Calu3 (cell line): ENCODE measurements around the gene PPP1R12B. TPM values are rescaled to one million over a fixed set of nuclear protein-coding genes. Genes with fewer than 3 reads are reported as not detected.
A peak's percentile ranks its signal among the peaks of the same experiment; 100 is the strongest.
"Not testable (repeated sequence)": the region's sequence is repeated elsewhere in the genome, so short reads cannot be mapped to it uniquely, and the experiment has no call there.

ENCODE experiments used
- BruUV-seq: library from RNA; stranded (reverse); fragments of 400-500 nt; replicated peaks from 2 replicates; lab custom pipeline; 2021; lab: Mats Ljungman, UMichigan
- CTCF ChIA-PET: fragments of 300-600 bp; sonication (Branson Sonifier 250); formaldehyde crosslinking; loops from one replicate; lab custom pipeline; 2022; ENCODE audit warnings: antibody characterized with exemption; lab: Charles Lee
- DNase-seq: peaks from one replicate; pipeline ENCODE4 v3.0.0; 2022
- H3K27ac Mint-ChIP-seq: one replicate; pipeline ENCODE4 v1.8.0; 2022; ENCODE audit warnings: mixed read lengths; ENCODE audit not compliant: unreplicated experiment
- H3K27me3 Mint-ChIP-seq: one replicate; pipeline ENCODE4 v1.8.0; 2022; ENCODE audit warnings: mixed read lengths; ENCODE audit not compliant: unreplicated experiment
- H3K36me3 Mint-ChIP-seq: one replicate; pipeline ENCODE4 v1.8.0; 2022; ENCODE audit warnings: mild to moderate bottlenecking, moderate library complexity, mixed read lengths; ENCODE audit not compliant: insufficient read depth, unreplicated experiment
- H3K4me1 Mint-ChIP-seq: one replicate; pipeline ENCODE4 v1.8.0; 2022; ENCODE audit warnings: mild to moderate bottlenecking, low read depth, mixed read lengths; ENCODE audit not compliant: unreplicated experiment
- H3K4me3 Mint-ChIP-seq: one replicate; pipeline ENCODE4 v1.8.0; 2022; ENCODE audit warnings: mild to moderate bottlenecking, low read depth, moderate library complexity, mixed read lengths; ENCODE audit not compliant: unreplicated experiment
- H3K9me3 Mint-ChIP-seq: one replicate; pipeline ENCODE4 v1.8.0; 2022; ENCODE audit warnings: low read depth, mixed read lengths; ENCODE audit not compliant: unreplicated experiment
- intact Hi-C: fragments of 100-400 bp; cut with micrococcal nuclease; formaldehyde crosslinking; loops from one replicate; pipeline ENCODE4 v1.10.0; 2022; ENCODE audit not compliant: unreplicated experiment
- total RNA-seq: library from RNA; stranded (reverse); gene quantifications from 2 replicates; pipeline ENCODE4 v1.2.3, GENCODE V29; 2022
- TF ChIP-seq, protein P1 (sequence below): fragments of 200-600 bp; IDR thresholded peaks from one replicate; pipeline ENCODE4 v1.8.0; 2022; ENCODE audit warnings: antibody characterized with exemption; ENCODE audit not compliant: unreplicated experiment

PPP1R12B gene
- total RNA-seq, 1 experiment from 2014 or later: 31.8 TPM

DNA sequence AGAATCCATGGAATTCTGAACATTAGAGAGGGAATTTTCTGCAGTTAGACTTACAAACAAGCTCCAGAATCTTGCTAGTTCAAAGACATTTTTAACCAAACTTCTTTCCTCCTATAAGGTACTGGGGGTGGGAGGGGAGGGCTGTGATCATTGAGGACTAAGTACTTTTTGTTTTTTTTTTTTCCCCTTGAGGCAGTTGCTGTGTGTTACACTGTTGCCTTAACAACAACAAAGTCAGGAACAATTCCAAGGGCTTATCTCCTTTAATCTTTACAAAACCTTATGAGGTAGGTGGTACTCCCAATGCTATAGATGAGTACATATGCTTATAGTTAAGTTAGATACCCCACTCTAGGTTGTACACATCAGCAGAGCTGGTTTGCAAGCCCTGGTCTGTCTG is 62.9 kb downstream of the PPP1R12B start:
- no peaks in the 10 kb centered on the region for H3K36me3 Mint-ChIP-seq
- no peak overlapping the region for H3K4me3 Mint-ChIP-seq
- no peaks in the 10 kb centered on the region for H3K9me3 Mint-ChIP-seq
- no peaks in the 10 kb centered on the region for H3K27me3 Mint-ChIP-seq
- CTCF ChIA-PET: no interaction called here
- intact Hi-C loops: loop anchor here (5.0 kb wide), 1 partner anchor 911 kb away; no protein-coding TSS in a partner anchor
- no peak overlapping the region for H3K27ac Mint-ChIP-seq
- peaks cover 15% of the 10 kb centered on the region for H3K4me1 Mint-ChIP-seq
- DNase-seq: no peak
- TF ChIP-seq, protein P1, sequence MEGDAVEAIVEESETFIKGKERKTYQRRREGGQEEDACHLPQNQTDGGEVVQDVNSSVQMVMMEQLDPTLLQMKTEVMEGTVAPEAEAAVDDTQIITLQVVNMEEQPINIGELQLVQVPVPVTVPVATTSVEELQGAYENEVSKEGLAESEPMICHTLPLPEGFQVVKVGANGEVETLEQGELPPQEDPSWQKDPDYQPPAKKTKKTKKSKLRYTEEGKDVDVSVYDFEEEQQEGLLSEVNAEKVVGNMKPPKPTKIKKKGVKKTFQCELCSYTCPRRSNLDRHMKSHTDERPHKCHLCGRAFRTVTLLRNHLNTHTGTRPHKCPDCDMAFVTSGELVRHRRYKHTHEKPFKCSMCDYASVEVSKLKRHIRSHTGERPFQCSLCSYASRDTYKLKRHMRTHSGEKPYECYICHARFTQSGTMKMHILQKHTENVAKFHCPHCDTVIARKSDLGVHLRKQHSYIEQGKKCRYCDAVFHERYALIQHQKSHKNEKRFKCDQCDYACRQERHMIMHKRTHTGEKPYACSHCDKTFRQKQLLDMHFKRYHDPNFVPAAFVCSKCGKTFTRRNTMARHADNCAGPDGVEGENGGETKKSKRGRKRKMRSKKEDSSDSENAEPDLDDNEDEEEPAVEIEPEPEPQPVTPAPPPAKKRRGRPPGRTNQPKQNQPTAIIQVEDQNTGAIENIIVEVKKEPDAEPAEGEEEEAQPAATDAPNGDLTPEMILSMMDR: no peak
- no TSS peak for BruUV-seq

DNA sequence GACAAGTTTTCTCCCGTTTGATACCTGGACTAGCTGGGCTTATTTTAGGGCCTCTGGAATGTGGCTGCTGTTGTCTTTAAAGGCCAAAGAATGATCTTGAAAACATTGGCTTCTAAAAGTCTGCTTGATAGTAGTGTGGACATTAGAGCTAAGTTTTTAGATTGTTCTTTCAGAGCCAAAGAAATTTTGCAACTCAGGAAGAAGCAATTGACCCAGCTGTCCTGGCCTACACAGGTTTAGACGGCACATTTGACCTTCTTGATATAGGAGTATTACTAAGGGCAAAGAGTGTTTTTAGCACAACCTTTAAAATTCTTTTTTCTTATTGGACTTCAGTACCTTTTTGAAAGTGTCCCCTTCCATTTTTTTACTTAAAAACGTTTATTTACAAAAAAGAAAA is 63.9 kb downstream of the PPP1R12B start:
- peaks cover 15% of the 10 kb centered on the region for H3K4me1 Mint-ChIP-seq
- BruUV-seq, H3K4me3 Mint-ChIP-seq, H3K27ac Mint-ChIP-seq, CTCF ChIA-PET, H3K27me3 Mint-ChIP-seq, DNase-seq, H3K36me3 Mint-ChIP-seq, H3K9me3 Mint-ChIP-seq: not testable (repeated sequence)
- intact Hi-C loops: loop anchor here (5.0 kb wide), 1 partner anchor 910 kb away; no protein-coding TSS in a partner anchor

DNA sequence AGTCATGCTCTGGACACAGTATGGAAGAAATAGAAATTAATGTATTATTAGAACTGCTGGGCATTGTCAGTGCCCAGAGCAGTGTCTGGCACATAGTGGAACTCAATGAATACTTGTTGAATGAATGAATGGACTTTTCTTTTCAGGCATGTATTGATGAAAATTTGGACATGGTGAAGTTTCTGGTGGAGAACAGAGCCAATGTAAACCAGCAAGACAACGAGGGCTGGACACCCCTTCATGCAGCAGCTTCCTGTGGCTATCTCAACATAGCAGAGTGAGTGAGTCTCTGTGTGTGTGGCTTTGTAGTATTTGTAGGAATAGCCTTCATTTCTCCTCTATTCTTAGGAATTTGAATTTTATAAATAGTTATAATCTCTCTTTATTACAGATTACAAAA is 68.1 kb downstream of the PPP1R12B start:
- CTCF ChIA-PET: no interaction called here
- no peak for DNase-seq
- Mint-ChIP-seq H3K4me3 (no peak overlapping the region), H3K27ac (no peak overlapping the region), H3K27me3 (no peaks in the 10 kb centered on the region), H3K4me1 (peaks cover 19% of the 10 kb centered on the region), H3K9me3 (no peaks in the 10 kb centered on the region), H3K36me3 (no peaks in the 10 kb centered on the region)
- BruUV-seq: no TSS peak
- intact Hi-C loops: no loop called here
- TF ChIP-seq, protein P1: no peak

- H3K9me3 Mint-ChIP-seq, DNase-seq, H3K4me3 Mint-ChIP-seq, H3K27ac Mint-ChIP-seq, intact Hi-C loops, BruUV-seq, H3K27me3 Mint-ChIP-seq, CTCF ChIA-PET, H3K36me3 Mint-ChIP-seq: not testable (repeated sequence)
- peaks cover 19% of the 10 kb centered on the region for H3K4me1 Mint-ChIP-seq
Observed at GRCh38 chr1:202417141-202417540, 68.6 kb downstream of the PPP1R12B start.

DNA sequence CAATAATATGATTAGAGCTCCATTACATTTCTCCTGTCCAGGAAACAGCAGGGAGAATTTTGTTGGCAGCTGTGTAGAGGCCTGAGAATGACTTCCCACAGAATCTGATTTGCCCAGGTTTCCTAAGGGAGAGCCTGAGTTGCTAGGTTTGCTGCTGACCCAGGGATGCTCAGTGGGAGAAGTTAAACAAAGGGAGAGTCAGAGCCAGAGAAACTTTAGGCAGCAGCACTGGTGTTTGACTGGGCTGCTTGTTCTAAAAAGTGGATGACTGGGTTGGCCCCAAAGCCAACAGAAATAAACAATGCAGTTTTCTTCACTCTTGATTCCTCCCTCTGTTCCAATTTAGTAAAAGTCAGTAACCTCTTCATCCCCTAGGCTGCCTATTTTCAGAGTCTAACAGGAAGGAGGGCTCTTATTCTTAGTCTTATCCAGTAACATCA is 69.3 kb downstream of the PPP1R12B start:
- intact Hi-C loops, CTCF ChIA-PET, DNase-seq, H3K9me3 Mint-ChIP-seq, H3K4me3 Mint-ChIP-seq, H3K36me3 Mint-ChIP-seq, H3K27ac Mint-ChIP-seq, BruUV-seq, H3K27me3 Mint-ChIP-seq: not testable (repeated sequence)
- peaks cover 19% of the 10 kb centered on the region for H3K4me1 Mint-ChIP-seq

DNA sequence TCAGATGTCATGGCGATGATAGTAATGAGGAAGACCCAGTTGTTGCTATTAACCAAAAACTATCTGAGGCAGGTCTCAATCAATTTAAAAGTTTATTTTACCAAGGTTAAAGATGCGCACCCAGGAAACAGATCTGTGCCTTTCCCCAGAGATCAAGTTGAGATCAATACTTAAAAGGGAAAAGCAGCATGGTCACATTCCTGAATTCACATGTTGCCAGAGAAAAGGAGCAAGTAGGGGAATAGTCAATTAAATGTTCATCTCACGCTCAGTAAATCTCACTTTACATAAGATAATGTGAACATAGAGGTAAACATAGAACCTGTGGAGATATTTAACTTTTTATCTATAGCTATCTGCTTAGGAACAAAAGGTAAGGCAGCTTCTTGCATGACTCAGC is 71.2 kb downstream of the PPP1R12B start:
- H3K27me3 Mint-ChIP-seq, H3K9me3 Mint-ChIP-seq, BruUV-seq, H3K4me3 Mint-ChIP-seq, H3K36me3 Mint-ChIP-seq, intact Hi-C loops, DNase-seq, CTCF ChIA-PET: not testable (repeated sequence)
- peak overlapping the region; percentile 4 for H3K27ac Mint-ChIP-seq
- peaks cover 19% of the 10 kb centered on the region for H3K4me1 Mint-ChIP-seq

GRCh38 chr1:202420422-202421094 is 72.1 kb downstream of the PPP1R12B start:
- H3K4me3 Mint-ChIP-seq, DNase-seq, H3K9me3 Mint-ChIP-seq, CTCF ChIA-PET, H3K27me3 Mint-ChIP-seq, intact Hi-C loops, H3K36me3 Mint-ChIP-seq, BruUV-seq: not testable (repeated sequence)
- H3K27ac Mint-ChIP-seq: peak overlapping the region; percentile 4
- H3K4me1 Mint-ChIP-seq: peaks cover 19% of the 10 kb centered on the region

GRCh38 chr1:202422709-202423108 is 74.2 kb downstream of the PPP1R12B start:
- CTCF ChIA-PET, DNase-seq, BruUV-seq, H3K36me3 Mint-ChIP-seq, H3K27me3 Mint-ChIP-seq, H3K27ac Mint-ChIP-seq, H3K9me3 Mint-ChIP-seq, intact Hi-C loops, H3K4me3 Mint-ChIP-seq: not testable (repeated sequence)
- peaks cover 19% of the 10 kb centered on the region for H3K4me1 Mint-ChIP-seq
